HG03103 (cell line): ENCODE results near the gene MCOLN2.
"Not testable (repeated sequence)": the region's sequence is repeated elsewhere in the genome, so short reads cannot be mapped to it uniquely, and the experiment has no call there.

Experiments used
- ATAC-seq: cut with Tn5 transposase; IDR thresholded peaks from one replicate; pipeline ENCODE4 v1.9.1; 2021; ENCODE audit warnings: low read depth; ENCODE audit not compliant: unreplicated experiment

Gene MCOLN2

DNA sequence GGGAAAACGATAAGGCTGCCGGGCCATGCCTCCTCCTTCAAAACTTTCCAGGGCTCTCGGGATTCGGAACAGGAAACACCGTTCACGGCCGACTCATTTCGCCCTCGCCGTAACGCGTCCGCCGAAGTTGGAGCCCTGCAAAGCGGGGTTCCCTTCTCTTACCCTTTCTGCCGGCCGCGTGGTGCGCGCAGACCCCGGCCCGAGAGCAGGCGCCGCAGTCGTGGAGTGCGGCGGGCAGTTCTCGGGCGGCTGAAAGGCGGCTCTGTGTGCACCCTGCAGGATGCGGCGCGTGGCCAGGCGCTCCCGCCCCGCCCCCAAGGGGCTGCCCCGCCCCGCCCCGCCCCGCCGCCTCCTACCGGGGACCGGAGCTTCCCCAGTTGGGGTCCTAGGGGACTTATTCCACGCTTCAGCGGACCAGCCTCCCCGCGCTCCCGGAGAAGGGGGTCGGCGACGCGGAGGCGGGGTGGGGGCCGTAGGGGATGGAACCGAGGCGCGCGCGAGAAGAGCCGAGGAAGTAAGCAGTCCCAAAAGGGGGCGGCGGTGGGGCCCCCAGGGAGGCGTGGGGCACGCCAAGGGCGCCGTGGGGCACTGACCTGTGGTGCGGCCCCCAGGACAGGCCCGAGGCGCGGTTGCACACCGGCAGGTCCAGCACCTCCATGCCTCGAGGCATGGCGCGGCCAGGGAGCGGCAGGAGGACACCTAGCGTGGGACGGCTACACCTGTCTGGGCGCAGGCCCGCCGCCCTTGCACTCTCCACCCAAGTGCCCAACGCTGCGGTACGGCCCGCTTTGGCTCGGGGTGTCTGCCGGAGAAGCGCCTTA lies at the start of gene MCOLN2:
Gene MCOLN2 (minus strand): TSS at position 268 of the 821 bp plus-strand sequence. CDS start 241 bp downstream, at position 27.
- ATAC-seq = peak; percentile 33

DNA sequence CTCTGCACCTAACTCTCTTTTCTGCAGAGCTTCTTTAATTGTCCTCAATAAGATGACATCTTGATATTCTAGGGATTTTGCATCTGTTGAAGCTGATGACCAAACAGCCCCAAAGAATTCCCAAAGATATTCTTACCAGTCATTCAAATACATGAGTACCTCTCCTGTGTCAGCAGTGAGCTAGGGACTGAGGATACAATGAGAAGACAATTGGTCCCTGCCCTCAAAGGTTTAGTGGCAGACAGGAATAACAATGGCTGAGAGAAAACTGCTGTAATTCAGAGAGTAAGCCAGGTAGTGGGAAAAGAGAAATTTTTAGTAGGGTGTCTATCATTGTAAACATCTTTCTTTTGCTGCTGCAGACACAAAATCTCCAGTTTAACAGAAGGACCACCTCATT lies 45.5 kb upstream of the MCOLN2 start:
- no peak for ATAC-seq

DNA sequence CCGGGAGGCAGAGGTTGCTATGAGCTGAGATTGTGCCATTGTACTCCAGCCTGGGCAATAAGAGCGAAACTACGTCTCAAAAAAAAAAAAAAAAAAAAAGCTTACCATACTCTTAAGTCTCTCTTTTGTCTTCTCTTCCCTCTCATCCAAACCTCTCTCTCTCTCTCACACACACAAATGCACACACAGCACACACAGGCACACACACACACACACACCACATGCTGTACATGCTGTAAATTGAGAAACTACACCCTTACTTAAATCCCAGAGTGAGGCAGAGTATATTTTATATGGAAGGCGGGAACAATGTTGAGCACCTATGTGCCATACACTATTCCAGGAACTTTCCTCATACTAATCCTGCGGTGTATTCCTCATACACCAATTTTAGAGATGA lies 44.9 kb upstream of the MCOLN2 start:
- no peak for ATAC-seq

DNA sequence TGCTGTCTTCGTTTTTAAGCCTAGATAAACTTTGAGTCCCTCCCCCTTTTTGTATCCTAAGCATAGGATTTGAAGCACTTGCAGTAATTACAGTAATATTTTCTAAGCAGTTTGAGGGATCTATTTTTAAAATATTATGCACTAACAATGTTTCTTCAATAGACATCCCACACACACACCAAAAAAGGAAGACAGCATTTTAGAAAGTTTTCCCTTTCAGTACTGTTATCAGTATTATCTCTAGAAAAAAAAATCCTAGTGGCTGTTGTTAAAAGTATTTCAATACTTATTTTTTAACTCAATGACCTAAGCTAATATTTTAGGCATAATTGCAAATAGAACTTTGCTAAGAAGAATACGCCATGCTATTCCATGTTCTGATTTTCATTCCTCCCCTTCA lies 36.3 kb upstream of the MCOLN2 start:
- ATAC-seq = no peak

DNA sequence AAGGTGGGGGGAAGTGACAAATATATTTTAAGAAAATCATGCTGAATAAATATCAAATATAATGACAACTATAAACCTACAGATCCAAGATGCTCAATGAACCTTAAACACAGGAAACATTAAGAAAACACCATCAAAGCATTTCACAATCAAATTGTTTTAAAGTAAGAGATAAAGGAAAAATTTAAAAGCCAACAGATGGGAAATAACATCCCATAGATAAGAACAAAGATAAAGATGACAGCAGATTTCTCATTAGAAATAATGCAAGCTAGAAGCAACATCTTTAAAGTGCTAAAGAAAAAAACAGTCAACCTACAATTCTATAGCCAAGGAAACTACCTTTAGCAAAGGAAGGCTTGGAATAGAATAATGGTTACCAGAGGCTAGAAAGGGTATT lies 33.6 kb upstream of the MCOLN2 start:
- ATAC-seq = no peak

DNA sequence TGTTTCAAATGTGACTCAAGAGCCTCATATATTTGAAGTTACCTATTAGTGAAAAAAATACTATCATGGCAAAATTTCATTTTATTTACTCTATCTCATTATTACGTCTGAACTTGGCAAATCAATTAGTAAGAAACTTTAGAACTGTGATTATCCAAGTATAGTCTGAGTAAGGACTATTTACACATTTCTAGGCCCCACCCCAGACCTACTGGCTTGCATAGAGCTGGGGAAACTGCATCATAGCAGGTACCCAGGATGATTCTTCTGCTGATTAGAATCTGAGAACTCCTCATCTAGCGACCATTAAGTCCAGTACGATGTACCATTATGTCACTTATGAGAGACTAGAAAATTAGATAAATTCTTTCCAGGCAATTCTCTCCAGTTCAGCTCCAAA lies 31.2 kb upstream of the MCOLN2 start:
- no peak for ATAC-seq

DNA sequence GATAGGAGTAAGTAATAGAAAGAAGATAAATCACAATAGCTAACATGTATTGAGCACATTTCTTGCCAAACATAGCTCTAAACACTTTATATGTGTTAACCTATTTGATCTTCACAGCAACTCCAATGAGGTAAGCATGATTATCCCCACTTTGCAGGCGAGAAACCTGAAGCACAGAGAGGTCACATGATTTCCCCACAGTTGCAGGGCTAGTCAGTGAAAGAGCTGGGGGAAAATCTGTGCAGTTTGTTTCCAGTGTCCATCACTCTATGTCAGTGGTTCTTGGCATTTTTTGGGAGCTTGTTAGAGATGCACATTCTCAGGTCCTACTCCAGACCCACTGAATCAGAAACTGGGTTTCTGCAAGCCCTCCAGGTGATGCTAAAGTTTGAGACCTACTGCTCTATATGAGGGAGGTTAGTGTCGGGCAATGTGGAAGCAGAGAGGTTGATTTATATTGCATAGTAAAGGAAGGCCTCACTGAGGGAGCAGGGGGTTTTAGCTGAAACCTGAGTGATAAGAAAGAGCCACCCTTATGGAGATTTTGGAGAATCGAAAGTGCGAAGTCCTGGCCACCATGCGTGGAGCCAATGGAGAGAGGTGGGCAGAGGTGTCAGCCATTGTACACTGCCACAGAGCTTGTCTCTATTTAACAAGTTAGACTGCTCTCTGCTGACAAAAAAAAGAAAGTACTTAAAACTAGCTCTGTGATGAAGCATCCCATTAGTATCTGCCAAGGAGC lies 30.5 kb upstream of the MCOLN2 start:
- peak; percentile 66 for ATAC-seq

DNA sequence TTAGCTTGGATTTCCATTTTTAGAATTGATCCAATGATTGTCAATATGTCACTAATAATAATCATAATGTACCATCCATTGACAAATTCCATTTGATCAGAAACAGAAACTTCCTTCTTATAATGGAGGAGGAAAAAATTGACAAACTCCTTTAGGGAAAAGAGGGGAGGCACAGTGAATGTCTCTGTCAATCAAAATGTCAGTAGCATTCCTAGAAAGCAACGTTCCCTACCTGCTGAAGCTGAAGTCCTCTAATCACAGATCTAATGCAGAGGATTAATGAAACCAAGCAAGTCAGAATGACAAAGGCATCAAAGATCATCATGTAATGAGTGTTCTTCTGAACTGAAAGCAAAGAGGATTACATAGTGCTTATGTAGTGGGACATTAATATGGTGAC lies 29.0 kb upstream of the MCOLN2 start:
- no peak for ATAC-seq

DNA sequence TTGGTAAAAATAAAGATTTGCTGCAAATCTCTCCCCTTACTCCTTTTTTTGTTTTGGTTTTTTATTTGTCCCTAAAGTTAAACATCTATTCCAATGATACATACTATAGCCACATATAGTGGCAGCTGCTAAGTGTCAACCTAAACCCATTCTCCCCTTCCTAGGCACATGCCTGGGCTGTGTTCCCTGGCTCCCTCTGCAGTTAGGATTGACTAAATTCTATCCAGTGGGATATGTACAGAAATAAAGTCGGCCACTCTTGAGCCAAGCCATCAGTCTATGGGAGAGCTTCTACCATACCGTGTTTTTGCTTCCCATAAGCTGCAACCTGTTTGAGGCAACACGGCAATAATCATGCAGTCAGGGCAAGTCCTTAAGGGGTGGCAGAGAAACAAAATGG lies 27.8 kb upstream of the MCOLN2 start:
- ATAC-seq = no peak

DNA sequence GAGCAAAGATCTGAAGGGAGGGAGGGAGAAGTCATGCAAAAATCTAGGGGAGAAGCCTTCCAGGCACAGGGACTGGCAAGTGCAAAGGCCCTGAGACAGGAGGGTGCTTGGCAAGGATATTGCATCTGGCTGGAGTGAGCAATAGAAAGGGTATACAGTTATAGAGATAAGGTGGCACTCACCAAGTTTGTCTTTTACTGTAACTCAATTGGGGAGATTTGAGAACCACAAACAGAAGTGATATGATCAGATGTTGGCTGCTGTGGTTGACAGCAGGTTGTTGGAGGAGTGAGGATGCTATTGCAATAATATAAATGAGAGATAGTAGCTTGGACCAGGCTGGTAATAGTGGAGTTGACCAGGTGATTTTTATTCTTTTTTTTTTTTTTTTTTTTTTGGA lies 25.8 kb upstream of the MCOLN2 start:
- no peak for ATAC-seq

DNA sequence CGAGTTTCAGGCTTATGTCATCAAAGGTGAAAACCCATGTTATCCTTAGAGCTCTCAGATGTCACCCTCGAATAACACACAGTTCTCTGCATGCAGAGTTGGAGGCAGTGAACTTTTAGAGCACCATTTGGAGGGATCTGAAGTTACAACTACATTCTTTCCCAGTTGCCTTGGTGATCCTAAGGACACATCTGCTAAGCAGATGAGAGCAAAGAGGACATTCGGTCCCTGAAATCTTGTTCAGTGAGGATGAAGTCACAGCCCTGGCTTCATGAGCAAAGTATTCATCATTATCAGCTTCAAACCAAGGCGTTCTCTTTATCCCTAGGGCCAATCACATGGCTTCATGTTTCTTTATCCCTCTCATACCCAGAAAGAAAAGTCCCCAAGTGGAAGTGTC lies 23.1 kb upstream of the MCOLN2 start:
- ATAC-seq = no peak

DNA sequence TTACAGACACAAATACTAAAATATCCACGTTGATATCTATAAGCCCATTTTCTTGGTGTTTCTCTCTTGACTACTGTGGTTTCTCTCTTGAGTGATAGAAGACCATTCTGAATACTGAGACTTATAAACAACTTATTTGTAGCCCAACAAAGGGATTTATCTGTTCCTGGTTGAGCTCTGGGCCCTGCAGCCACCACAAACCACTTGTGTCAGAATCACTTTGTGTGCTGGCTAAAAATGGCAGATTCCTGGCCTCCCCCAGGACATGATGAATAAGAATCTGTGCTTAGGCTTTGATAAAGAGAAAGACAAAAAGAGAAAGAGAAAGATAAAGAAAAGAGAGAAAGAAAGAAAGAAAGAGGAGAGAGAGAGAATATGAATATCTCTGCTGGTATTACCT lies 18.9 kb upstream of the MCOLN2 start:
- ATAC-seq = no peak

DNA sequence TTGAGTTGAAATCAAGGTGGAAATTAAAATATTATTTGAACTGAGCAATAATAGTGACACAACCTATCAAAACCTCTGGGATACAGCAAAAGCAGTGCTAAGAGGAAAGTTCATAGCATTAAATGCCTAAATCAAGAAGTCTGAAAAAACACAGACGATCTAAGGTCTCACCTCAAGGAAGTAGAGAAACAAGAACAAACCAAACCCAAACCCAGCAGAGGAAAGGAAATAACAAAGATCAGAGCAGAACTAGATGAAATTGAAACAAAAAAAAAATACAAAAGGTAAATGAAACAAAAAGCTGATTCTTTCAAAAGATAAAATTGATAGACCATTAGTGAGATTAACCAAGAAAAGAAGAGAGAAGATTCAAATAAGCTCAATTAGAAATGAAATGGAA lies 8.7 kb upstream of the MCOLN2 start:
- not testable (repeated sequence) for ATAC-seq

DNA sequence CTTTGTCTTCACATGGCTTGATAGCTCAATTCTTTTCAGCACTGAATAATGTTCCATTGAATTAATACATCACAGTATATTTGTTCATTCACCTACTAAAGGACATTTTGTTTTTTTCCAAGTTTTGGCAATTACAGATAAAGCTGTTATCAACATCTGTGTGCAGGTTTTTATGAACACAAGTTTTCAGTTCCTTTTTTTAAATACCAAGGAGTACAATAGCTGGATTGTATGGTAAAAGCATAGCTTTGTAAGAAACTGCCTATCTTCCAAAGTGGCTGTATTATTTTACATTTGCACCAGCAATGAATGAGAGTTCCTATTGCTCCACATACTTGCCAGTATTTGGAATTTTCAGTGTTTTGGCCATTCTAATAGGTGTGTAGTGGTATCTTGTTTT lies 4.8 kb upstream of the MCOLN2 start:
- no peak for ATAC-seq

DNA sequence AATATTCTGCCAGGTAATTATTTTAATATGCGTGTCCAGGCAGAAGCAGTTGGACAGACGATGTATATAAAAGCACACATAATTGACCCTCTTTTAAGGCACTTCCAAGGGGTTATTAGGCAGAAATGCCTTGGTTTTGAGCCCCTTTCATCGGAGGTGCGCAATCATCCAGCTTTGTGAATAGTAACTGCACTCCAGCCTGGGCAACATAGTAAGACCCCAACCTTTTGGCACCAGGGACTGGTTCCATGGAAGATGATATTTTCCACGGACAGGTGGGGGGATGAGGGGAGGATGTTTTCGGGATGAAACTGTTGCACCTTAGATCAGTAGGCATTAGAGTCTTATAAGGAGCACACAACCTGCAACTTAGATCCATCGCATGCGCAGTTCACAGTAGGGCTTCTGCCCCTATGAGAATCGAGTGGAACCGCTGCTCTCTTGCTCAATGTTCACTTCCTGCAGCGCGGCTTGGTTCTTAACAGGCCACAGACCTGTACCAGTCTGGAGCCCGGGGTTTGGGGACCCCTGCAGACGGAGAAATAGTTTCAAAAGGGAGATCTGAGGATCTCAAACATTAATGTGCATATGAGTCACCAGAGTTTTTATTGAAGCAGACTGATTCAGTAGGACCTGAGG lies 1.8 kb upstream of the MCOLN2 start:
- peak; percentile 41 for ATAC-seq

DNA sequence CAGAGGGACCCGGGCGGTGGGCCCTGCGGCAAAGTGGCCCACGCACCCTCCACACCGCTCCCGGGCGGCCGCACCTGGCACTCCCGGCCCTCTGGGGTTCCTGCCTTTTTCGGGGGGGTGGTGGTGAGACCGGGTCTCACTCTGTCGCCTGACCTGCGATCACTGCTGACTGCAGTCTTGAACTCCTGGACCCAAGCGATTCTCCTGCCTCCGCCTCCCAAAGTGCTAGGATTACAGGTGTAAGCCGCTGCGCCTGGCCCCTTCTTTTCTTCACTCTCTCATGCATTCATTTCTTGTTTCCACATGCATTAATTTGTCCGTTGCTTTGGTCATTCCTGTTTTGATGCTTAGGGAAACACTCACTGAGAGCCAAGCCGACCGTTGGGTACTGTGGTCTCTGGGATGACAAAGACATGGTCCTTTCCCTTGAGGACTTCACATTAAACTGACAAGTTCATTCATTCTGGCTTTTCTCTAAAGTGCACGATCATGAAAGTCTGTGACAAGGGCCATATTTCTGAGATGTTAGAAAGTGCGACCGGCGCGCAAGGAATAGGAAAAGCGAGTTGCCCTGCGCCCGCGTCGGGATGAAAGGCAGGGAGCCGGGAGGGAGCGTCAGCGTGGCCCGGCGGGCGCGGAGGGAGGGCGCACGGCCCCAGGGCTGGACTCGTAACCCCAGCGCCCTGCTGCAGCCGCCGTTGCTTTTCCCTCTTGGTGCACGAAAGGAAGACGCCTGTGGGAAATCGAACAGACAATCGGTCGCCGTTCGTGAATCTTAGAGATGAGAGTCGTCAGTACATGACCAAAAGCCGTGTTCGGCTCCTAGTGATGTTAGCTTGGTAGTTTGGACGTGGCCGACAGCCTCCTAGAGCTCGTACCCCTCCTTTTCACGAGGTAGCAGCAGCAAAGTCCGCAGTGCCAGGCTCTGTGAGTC lies 1.0 kb upstream of the MCOLN2 start:
- ATAC-seq = no peak

DNA sequence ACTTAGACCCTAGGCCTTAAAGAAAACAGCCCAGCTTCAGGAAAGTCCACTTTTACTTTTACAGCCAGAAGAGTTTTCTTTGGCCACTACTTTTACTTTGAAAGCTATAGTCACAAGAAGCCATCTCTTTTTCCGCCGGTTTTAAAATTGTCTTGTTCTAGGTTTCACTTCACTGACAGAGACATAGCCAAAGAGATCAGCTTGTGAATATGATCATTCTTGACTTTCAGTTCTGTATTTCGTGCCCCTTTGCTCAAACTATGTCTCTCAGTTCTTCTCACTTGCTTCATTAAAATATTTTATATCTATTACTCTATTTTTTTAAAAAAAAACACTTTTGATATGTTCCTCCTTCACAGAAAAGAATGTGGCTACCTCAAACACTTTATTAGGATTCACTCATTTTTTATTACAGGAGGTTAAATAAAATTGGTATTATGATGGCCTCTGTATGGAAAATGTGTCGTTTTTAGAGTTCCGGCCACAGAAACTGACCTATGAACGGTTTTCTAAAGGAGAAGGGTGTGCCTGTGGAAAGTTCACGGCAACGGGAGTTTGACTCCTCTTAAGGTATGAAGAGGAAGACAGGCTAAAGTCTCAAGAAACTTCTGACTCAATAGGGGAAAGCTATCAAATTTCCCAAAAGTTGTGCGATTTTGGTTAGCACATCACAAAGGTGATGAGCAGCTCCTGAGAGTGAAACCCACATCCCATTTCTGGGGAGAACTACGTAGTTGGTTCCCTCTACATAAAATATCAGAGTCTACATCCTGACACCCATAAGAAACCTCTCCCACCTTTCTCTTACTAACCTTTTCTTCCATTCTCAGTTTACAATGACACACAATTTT lies 1.2 kb downstream of the MCOLN2 start:
- ATAC-seq = peak; percentile 32

DNA sequence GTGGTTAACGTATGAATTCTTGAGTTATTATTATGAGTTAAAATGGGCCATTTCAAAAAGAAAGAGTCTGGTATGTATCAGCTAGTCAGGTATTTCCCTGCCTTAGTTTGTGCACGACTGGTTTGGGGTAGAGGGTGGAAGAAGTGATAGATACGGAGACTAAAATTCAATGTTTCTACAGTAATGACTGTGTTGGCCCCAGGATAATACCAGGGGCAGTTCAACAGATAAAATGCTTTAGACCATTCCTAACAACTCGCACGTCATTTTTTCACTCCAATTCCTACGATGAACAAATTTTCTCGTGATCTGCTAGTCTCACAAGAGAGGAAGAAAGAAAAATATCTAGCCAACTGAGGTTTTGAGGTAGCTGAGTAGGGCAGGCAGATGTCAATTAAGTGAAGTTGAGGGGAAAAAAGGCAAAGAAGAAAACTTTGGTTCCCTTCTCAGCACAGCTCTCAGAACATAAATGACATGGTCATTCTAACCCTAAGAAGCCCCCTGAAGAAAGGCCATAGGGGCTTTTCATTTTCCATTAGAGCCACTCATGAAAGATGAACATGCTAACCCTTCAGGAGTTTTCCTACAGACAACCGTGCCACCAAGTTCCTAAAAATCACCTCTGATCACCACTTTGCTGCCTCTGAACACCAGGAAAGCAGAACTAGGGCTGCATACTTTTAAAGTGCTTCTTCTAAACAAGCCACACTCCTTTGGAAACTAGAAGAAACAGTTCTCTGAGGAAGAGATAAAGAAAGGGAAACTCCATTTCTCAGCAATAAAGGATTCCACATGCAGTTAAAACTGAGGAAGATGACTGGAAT lies 5.6 kb downstream of the MCOLN2 start:
- ATAC-seq = no peak

DNA sequence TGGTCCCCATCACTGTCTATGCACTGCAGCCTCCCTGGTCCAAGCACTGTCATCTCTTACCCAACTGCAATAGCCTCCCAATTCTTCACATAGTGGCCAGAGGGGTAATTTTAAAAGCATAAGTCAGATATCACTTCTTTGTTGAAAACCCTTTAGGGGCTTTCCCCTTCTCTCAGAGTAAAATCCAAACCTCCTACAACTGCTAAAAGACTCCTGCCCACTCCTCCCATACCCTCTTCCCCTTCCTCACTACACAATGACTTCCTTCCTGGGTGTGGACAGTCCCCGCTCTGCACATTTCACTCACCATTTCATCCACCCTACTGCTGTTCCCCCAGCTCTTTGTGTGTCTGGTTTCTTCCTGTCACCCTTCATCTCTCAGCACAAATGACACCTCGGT lies 8.3 kb downstream of the MCOLN2 start:
- peak; percentile 69 for ATAC-seq
